LNCaP clone FGC (cell line): ENCODE results near the gene SLC8B1.

ENCODE experiments used
- DNase-seq: peaks from one replicate; pipeline ENCODE4 v3.0.0-alpha.2; 2011; ENCODE audit warnings: low read depth
- H3K4me3 ChIP-seq: 2 replicates; pipeline ENCODE4 v1.5.1; 2011; ENCODE audit warnings: mild to moderate bottlenecking, low read depth, low read length, control low read depth
- CTCF ChIP-seq: IDR thresholded peaks from 2 replicates; pipeline ENCODE4 v1.5.1; 2012; ENCODE audit warnings: mild to moderate bottlenecking; ENCODE audit not compliant: control insufficient read depth, insufficient read depth; ENCODE audit errors: extremely low read depth

Gene SLC8B1

GRCh38 chr12:113291586-113291985 lies 43.3 kb downstream of the SLC8B1 start:
- no peak for TF ChIP-seq CTCF
- no peak overlapping the region for H3K4me3 ChIP-seq
- DNase-seq = no peak

- no peak for DNase-seq
- TF ChIP-seq CTCF = no peak
These were observed 44.4 kb downstream of the SLC8B1 start for GRCh38 chr12:113290506-113290905.

GRCh38 chr12:113289361-113289760 lies 45.5 kb downstream of the SLC8B1 start:
- H3K4me3 ChIP-seq = no peak overlapping the region
- DNase-seq = no peak
- TF ChIP-seq CTCF = no peak

More at GRCh38 chr12:113290506-113290905, 44.4 kb downstream of the SLC8B1 start:
- H3K4me3 ChIP-seq = no peak overlapping the region

- no peak overlapping the region for H3K4me3 ChIP-seq
- DNase-seq = no peak
- no peak for TF ChIP-seq CTCF
These were observed 47.0 kb downstream of the SLC8B1 start for GRCh38 chr12:113287899-113288282.

- no peak for DNase-seq
- TF ChIP-seq CTCF = no peak
These were observed 47.6 kb downstream of the SLC8B1 start for GRCh38 chr12:113287146-113287898.

GRCh38 chr12:113286712-113287111 lies 48.2 kb downstream of the SLC8B1 start:
- H3K4me3 ChIP-seq = no peak overlapping the region
- DNase-seq = no peak
- TF ChIP-seq CTCF = no peak

More at GRCh38 chr12:113287146-113287898, 47.6 kb downstream of the SLC8B1 start:
- no peak overlapping the region for H3K4me3 ChIP-seq
